ENCODE measurements around the gene SPTBN2. TPM values are rescaled to one million over a fixed set of nuclear protein-coding genes. Genes with fewer than 3 reads are reported as not detected.

The SPTBN2 gene
- total and polyA plus RNA-seq, 2 of the 4 experiments (the other 2 are of a cell fraction), result 0.18 to 0.41 TPM

- ATAC-seq (ENCODE audit: low read depth) (peak; percentile 99), DNase-seq (peak; percentile 98)
- H2AK9ac ChIP-seq (replicated peaks; ENCODE audit: low read depth, low read length, poor library complexity), result peak overlapping the region; percentile 88
- no peak overlapping the region for H2AK5ac ChIP-seq (ENCODE audit: low read depth, low read length)
- ChIA-PET CTCF (interaction anchor here (0.7 to 1.8 kb wide), 5 partner anchors 15 to 139 kb away, joined by 3 to 5 read pairs (median 3); partner anchors contain the start of gene RBM4), POLR2A (ENCODE audit: unreplicated experiment) (no interaction called here)
- no peak overlapping the region for H3K56ac ChIP-seq (ENCODE audit: extremely low read depth, insufficient read depth, low read length)
- H3K9me1 ChIP-seq (ENCODE audit: insufficient read depth, low read length), result no peaks in the 10 kb centered on the region
- H2BK5ac ChIP-seq (ENCODE audit: low read depth, low read length, poor library complexity, severe bottlenecking), result no peak overlapping the region
- peaks cover 5% of the 10 kb centered on the region for H3K9me3 ChIP-seq (ENCODE audit: control insufficient read depth, insufficient read depth, low read length)
- no peaks in the 10 kb centered on the region for H4K20me1 ChIP-seq (ENCODE audit: insufficient read depth, low read length)
- in situ Hi-C loops (cut with MboI; ENCODE audit: low sequenced_read_pairs), result loop anchor here (5.0 kb wide), 2 partner anchors 138 to 283 kb away; partner anchors contain the start of gene C11orf86
- H3K23ac ChIP-seq (ENCODE audit: low read depth, low read length), result no peak overlapping the region
- no peaks in the 10 kb centered on the region; the same call in 1 of the 2 replicates for H3K27me3 ChIP-seq (ENCODE audit: control insufficient read depth, insufficient read depth, low read length)
- no peak overlapping the region for H3K27ac ChIP-seq (ENCODE audit: insufficient read depth, low read length)
- no peak overlapping the region for H3K18ac ChIP-seq (ENCODE audit: low read depth, low read length)
- H3K4me1 ChIP-seq (ENCODE audit: control insufficient read depth, insufficient read depth, low read length), result no peaks in the 10 kb centered on the region
- TF ChIP-seq BHLHE40 (IDR thresholded peaks at IDR 0.05; ENCODE audit: low read depth, low read length) (no peak), MAZ (IDR thresholded peaks at IDR 0.05; ENCODE audit: borderline replicate concordance, low read depth, low read length) (peak; percentile 69; the same call in 1 of the 2 replicates), POLR2A (IDR thresholded peaks at IDR 0.05; ENCODE audit: low read depth, low read length) (peak; percentile 61), NFE2L2 (IDR thresholded peaks at IDR 0.05; ENCODE audit: low read depth, low read length) (no peak), RFX5 (IDR thresholded peaks at IDR 0.05; ENCODE audit: low read depth, low read length) (no peak), CEBPB (IDR thresholded peaks at IDR 0.05; ENCODE audit: low read depth, low read length) (peak; percentile 34; the same call in 1 of the 2 replicates), MXI1 (IDR thresholded peaks at IDR 0.05; ENCODE audit: borderline replicate concordance, low read depth, low read length) (0 out of 2 replicates have a peak, but pooled peaks have one; percentile 11), MAFK (IDR thresholded peaks at IDR 0.05; ENCODE audit: low read depth, low read length) (peak; percentile 53), RAD21 (IDR thresholded peaks at IDR 0.05; ENCODE audit: low read length) (peak; percentile 90), CHD1 (IDR thresholded peaks at IDR 0.05; ENCODE audit: low read depth, low read length) (no peak), SMC3 (IDR thresholded peaks at IDR 0.05; ENCODE audit: low read depth, low read length) (peak; percentile 98)
- TF ChIP-seq, protein P1, sequence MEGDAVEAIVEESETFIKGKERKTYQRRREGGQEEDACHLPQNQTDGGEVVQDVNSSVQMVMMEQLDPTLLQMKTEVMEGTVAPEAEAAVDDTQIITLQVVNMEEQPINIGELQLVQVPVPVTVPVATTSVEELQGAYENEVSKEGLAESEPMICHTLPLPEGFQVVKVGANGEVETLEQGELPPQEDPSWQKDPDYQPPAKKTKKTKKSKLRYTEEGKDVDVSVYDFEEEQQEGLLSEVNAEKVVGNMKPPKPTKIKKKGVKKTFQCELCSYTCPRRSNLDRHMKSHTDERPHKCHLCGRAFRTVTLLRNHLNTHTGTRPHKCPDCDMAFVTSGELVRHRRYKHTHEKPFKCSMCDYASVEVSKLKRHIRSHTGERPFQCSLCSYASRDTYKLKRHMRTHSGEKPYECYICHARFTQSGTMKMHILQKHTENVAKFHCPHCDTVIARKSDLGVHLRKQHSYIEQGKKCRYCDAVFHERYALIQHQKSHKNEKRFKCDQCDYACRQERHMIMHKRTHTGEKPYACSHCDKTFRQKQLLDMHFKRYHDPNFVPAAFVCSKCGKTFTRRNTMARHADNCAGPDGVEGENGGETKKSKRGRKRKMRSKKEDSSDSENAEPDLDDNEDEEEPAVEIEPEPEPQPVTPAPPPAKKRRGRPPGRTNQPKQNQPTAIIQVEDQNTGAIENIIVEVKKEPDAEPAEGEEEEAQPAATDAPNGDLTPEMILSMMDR (conservative IDR thresholded peaks at IDR 0.05; ENCODE audit: low read depth, low read length), result peak; percentile 98
- TF ChIP-seq, protein P2, sequence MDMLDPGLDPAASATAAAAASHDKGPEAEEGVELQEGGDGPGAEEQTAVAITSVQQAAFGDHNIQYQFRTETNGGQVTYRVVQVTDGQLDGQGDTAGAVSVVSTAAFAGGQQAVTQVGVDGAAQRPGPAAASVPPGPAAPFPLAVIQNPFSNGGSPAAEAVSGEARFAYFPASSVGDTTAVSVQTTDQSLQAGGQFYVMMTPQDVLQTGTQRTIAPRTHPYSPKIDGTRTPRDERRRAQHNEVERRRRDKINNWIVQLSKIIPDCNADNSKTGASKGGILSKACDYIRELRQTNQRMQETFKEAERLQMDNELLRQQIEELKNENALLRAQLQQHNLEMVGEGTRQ (IDR thresholded peaks at IDR 0.05; ENCODE audit: low read depth, low read length), result no peak
- intact Hi-C loops (cut with micrococcal nuclease), result loop anchor here (1.0 kb wide), 4 partner anchors 140 to 286 kb away; no protein-coding TSS in a partner anchor
- no peak overlapping the region for H3K4me3 ChIP-seq (ENCODE audit: insufficient read depth, low read depth, low read length)
- no peaks in the 10 kb centered on the region for H3K79me1 ChIP-seq (ENCODE audit: low read depth in 1 of 2, low read length in 2 of 2)
- H3K4me2 ChIP-seq (ENCODE audit: low read depth, low read length), result no peak overlapping the region
- no peak overlapping the region for H3K4ac ChIP-seq (ENCODE audit: low read depth, low read length)
- no peak overlapping the region for H3K14ac ChIP-seq (replicated peaks; ENCODE audit: low read depth, low read length)
- no peak overlapping the region for H3K9ac ChIP-seq (ENCODE audit: low read depth, low read length)
- H2BK20ac ChIP-seq (ENCODE audit: low read depth, low read length), result no peak overlapping the region
- H4K5ac ChIP-seq (ENCODE audit: low read depth, low read length), result no peak overlapping the region
- no peak overlapping the region for H4K91ac ChIP-seq (ENCODE audit: insufficient read depth, low read depth, low read length)
- H4K8ac ChIP-seq (ENCODE audit: low read depth in 2 of 2, low read length in 2 of 2), result peak overlapping the region in 1 of 2 experiments; percentile 28; a peak in 1 of 4 replicates
- H2AFZ ChIP-seq (replicated peaks; ENCODE audit: low read length, poor library complexity), result peak overlapping the region; percentile 81
- H2BK15ac ChIP-seq (ENCODE audit: low read depth, low read length), result no peak overlapping the region
- dilution Hi-C loops (cut with HindIII; ENCODE audit: low sequenced_read_pairs, unreplicated experiment), result no loop called here
- H3K36me3 ChIP-seq (ENCODE audit: control insufficient read depth, insufficient read depth, low read length), result no peaks in the 10 kb centered on the region
- BruUV-seq (replicated peaks), result no TSS peak
- H2BK120ac ChIP-seq (ENCODE audit: low read depth, low read length), result no peak overlapping the region
- 13% methylated on average over 3 of the region's 6 CpGs; no CpG with 5 or more reads in 1 of the 2 experiments for WGBS, 2 experiments (ENCODE audit: extremely low coverage in 2 of 2, insufficient read length in 1 of 2)
Measured at GRCh38 chr11:66694732-66695207, 34.2 kb downstream of the SPTBN2 start.
